HAP-1 (cell line): ENCODE data around the gene ADAMTSL4.
"Not testable (repeated sequence)": the region's sequence is repeated elsewhere in the genome, so short reads cannot be mapped to it uniquely, and the experiment has no call there.

Source experiments
- DNase-seq, 2 experiments: peaks; one replicate each; pipeline ENCODE4 v3.0.0-alpha.2; 2016 to 2020; ENCODE audit warnings: low spot score in 2 of 2
- H3K27me3 ChIP-seq: fragments of 250-450 bp; sonication (Bioruptor Pico); 2 replicates; pipeline ENCODE4 v1.5.1; 2020; ENCODE audit warnings: low read depth, mild to moderate bottlenecking, moderate library complexity
- H3K36me3 ChIP-seq: fragments of 250-450 bp; sonication (Bioruptor Pico); replicated peaks from 2 replicates; pipeline ENCODE4 v1.5.1; 2020; ENCODE audit warnings: mild to moderate bottlenecking
- H3K4me1 ChIP-seq: fragments of 250-450 bp; sonication (Bioruptor Pico); 2 replicates; pipeline ENCODE4 v1.5.1; 2020; ENCODE audit warnings: mild to moderate bottlenecking
- H3K4me3 ChIP-seq: fragments of 250-450 bp; sonication (Bioruptor Pico); 2 replicates; pipeline ENCODE4 v1.5.1; 2020; ENCODE audit warnings: mild to moderate bottlenecking, moderate library complexity
- H3K9me3 ChIP-seq: fragments of 250-450 bp; sonication (Bioruptor Pico); 2 replicates; pipeline ENCODE4 v1.5.1; 2020; ENCODE audit warnings: mild to moderate bottlenecking, moderate library complexity
- in situ Hi-C: fragments of 300-500 bp; cut with MboI; formaldehyde crosslinking; loops from 3 replicates; pipeline ENCODE4 v1.14.3; 2020; ENCODE audit warnings: low sequenced_read_pairs, inconsistent platforms, mixed read lengths

Gene ADAMTSL4

DNA sequence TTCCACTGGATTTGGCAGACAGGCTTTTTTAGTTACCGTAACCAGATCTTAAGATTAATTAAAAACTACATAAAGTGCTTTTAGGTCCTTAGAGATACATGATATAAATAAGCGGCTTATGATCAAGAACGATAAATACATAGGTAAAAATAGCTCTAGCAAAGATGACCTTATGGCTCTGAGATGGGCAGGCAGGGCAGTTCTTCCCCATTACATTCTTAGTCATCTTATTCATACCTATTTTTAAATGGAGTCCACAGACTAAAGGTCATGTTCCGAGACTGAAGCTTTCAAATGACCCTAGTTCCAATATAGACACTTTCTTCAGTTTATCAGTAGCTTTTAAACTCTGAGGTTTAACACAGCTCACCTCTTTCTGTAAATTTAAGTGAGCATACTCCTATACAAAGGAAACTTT lies 25.9 kb downstream of the ADAMTSL4 start:
- peaks cover 17% of the 10 kb centered on the region for H3K4me1 ChIP-seq
- in situ Hi-C loops: no loop called here
- no peaks in the 10 kb centered on the region for H3K9me3 ChIP-seq
- H3K36me3 ChIP-seq: peaks cover 70% of the 10 kb centered on the region
- no peak for DNase-seq
- H3K27me3 ChIP-seq: no peaks in the 10 kb centered on the region
- no peak overlapping the region for H3K4me3 ChIP-seq

DNA sequence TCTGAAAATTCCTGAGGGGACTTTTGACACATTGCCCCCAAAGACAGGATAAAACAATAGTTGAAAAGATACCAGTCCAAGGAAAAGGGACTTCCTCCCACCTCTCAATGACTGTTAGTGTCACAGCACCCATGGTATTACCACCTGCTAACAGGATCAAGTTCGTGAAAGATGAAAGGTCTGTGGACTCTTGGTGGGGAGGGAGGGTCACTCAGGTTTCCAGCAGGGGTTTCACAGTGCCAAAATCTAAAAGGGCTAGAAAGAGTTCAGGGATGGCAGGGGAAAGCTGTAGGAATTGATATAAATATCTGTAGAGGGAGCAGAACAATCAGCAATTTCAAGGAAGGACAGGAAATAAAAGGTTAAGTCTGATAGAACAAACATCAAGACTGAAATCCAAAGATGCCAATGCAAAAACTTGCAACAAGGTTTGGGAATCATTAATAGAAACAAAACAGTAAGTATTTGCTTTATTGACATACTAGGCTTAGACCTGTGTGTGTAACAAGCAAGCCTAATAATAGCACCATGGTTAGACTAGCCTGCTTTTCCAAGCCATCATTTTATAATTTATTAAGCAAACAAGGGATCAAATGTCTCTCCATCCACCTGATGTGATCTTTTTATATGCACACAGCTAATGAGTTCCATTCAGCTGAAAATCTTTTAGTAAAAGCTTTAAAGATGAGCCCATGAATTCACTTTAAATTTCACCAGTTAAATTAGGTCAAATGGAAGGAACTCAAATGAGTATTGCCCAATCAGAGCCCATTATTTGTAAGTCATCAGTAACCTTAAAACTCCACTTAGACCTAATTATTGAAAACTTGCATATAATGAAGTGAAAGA lies 26.5 kb downstream of the ADAMTSL4 start:
- Histone ChIP-seq H3K4me1 (peaks cover 22% of the 10 kb centered on the region), H3K36me3 (peaks cover 70% of the 10 kb centered on the region), H3K27me3 (no peaks in the 10 kb centered on the region), H3K4me3 (peak overlapping the region; percentile 90; the same call in 1 of the 2 replicates), H3K9me3 (no peaks in the 10 kb centered on the region)
- no peak for DNase-seq
- in situ Hi-C loops: no loop called here

DNA sequence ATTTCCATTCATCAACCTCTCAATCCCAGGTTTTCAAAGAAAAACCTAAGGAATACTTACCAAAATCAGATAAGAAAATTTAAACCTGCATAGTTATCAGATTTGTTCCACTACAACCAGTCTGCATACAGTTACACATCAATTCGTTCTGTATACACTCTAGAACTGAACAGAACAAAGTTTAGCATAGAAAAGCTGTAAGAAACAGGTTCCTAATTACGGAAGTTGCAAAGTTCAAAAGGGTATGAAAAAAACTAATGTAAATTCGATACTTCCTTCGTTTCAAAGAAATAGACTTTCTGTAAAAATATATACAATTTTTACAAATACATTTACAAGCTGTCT lies 27.1 kb downstream of the ADAMTSL4 start:
- H3K4me1 ChIP-seq: peaks cover 22% of the 10 kb centered on the region
- H3K4me3 ChIP-seq: peak overlapping the region; percentile 90
- in situ Hi-C loops: no loop called here
- no peaks in the 10 kb centered on the region for H3K9me3 ChIP-seq
- peaks cover 66% of the 10 kb centered on the region for H3K36me3 ChIP-seq
- DNase-seq: no peak
- no peaks in the 10 kb centered on the region for H3K27me3 ChIP-seq

DNA sequence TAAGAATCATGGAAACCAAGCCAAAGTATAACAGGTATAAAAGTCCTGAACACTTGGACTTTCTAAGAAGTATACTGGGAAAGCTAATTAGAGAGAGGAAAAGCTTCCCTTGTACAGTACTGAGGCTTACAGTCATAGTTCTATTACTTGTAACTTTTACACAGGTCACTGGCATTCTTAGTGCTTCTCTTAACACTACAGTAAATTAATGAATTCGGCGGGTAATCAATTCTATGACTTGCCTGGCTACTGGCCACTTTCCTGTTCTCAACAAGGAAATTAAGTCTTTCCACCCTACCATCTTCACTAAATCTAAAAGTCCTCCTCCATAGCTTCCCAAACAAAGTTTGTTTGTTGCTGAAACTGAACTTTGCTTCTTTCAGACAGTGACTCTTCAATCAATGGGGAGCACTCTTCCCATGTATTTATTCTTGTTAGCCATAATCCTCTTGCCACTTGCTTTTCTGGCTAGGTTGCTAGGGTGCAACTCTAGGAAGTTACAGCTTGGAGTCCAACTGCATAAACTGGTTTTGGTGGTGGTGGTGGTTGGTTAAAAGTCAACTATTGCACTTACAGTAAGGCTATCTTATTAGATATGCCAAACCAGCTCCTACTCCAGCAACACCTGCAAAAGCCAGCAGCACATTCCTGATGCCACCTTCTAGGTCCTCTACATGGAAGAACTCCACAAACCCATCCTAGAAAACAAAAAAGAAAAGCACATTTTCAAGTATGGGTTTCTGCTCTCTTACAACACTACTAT lies 27.8 kb downstream of the ADAMTSL4 start:
- Histone ChIP-seq H3K4me3 (peak overlapping the region; percentile 90), H3K36me3 (peaks cover 65% of the 10 kb centered on the region), H3K9me3 (no peaks in the 10 kb centered on the region), H3K4me1 (peaks cover 22% of the 10 kb centered on the region), H3K27me3 (no peaks in the 10 kb centered on the region)
- no peak for DNase-seq
- in situ Hi-C loops: no loop called here

DNA sequence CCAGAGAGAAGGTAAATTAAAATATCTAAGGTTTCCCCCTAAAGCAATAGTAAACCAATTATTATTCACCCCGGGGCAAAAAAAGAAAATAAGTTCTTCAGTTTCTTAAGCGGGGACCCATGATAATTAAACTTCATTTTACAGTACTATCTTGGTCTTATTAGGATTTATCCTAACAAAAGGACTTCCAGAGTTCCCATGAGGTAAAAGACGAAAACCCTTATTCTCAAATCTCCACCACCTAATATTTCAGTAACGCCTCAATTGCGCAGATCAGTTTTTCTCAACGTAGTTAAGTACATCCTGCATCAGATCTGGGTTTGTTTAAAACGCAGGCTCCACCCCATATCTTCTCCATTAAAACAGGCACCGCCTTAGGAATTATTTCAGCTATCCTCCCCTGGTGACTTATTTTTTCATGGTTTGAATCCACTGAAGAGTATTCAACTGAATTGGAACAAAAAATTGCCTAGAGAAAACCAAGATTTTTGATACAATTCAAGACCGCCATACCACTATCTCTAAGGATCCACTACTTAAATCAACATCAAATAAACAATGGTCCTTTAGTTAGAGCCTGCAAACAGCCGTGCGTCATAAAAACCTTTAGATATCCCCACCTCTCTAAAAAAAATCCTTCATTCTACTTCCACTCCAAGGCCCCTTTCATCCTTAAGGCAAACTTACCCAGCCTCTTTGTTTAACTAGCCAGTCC lies 28.5 kb downstream of the ADAMTSL4 start:
- no peaks in the 10 kb centered on the region for H3K9me3 ChIP-seq
- peak overlapping the region; percentile 90 for H3K4me3 ChIP-seq
- in situ Hi-C loops: no loop called here
- no peaks in the 10 kb centered on the region for H3K27me3 ChIP-seq
- H3K4me1 ChIP-seq: peaks cover 22% of the 10 kb centered on the region
- peaks cover 62% of the 10 kb centered on the region for H3K36me3 ChIP-seq
- peak in 1 of 2 experiments; percentile 30 for DNase-seq

DNA sequence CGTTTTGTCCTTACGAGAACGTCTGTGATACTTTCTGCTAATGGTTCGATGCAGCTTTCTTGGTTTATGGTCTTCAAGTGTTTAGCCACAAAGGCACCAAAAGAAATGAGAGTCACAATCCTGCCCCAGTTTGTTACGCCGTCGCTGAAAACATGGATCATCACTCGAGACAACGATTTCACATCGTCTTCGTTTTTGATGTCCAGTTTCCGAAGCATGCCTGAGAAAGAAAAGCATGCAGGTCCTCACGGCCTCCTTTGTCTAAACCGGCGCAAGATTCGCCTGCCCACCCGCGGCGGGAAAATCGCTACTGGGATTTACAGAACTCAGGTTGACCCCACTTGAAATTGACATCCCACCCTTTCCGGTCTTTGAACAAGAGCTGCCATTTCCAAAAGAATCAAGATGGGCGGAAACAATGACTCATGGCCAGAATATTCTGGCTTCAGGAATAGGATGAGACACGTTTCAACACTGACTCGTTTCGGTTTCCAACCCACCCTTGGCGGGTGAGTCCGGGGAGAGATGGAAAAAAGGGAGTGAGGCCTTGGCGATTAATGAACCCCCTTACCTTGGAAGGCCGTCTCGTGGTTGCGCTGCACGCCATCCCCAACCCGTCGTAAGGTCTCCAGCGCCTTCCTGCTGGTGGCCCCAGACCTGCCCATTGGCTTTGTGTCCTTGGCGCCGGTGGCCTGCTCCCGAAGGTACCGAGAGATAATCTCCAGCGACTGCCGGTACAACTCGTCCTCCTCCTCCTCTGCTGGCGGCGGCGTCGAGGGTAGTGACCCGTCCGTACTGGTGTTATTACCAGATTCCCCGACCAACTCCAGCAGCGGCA lies 29.3 kb downstream of the ADAMTSL4 start:
- Histone ChIP-seq H3K4me1 (peaks cover 22% of the 10 kb centered on the region), H3K4me3 (peak overlapping the region; percentile 90), H3K9me3 (no peaks in the 10 kb centered on the region), H3K27me3 (no peaks in the 10 kb centered on the region), H3K36me3 (peaks cover 54% of the 10 kb centered on the region)
- in situ Hi-C loops: no loop called here
- peak; percentile 60 to 62 for DNase-seq

DNA sequence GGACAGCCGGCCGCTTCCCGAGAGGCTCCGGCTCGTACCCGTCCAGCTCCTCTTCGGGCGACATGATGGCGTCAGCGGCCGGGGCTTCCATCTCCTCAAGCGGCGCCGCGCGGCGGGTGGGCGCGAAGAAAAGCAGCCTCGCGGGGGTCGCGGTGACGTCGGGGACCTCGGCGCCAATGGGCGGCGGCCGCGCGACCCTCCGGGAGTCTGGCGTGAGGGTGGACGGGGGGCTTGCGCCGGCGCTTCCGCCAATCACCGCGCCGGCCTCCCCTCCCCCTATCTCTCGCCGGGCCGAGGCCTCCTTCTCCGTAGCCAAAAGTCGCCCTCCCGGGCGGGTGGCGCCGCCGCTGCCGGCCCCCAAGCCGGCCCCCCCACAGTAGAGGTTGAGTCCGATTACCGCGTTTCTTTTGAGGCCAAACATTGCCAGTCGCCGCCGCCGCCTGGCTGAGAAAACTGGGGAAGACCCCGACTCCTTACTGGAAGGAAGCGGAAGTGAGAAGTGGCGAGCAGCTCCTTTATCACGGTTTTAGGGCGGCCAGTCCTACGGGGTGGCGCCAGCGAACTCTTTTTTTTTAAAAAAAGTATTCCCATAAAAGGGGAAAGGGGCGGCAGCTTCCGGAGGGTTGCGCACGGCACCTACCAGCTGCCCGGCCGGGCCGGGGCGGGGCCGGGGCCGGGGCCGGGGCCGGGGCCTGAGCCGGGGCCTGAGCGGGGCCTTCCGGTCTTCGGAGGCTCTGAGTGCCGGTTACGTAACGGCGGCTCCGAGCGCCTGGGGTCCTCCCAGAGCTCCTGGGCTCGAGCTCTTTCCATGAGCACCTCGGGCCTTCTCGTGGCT lies 30.1 kb downstream of the ADAMTSL4 start, which contains the start of gene MCL1:
MCL1 (minus strand) TSS at position 501 of the 835 bp plus-strand sequence; CDS start at position 421, 80 bp downstream.
- H3K27me3 ChIP-seq: no peaks in the 10 kb centered on the region
- peak within 1 kb of the TSS; percentile 90 for H3K4me3 ChIP-seq
- peaks cover 22% of the 10 kb centered on the region for H3K4me1 ChIP-seq
- no peaks in the 10 kb centered on the region for H3K9me3 ChIP-seq
- peak; percentile 92 to 95 for DNase-seq
- peaks cover 47% of the 10 kb centered on the region for H3K36me3 ChIP-seq
- in situ Hi-C loops: no loop called here

DNA sequence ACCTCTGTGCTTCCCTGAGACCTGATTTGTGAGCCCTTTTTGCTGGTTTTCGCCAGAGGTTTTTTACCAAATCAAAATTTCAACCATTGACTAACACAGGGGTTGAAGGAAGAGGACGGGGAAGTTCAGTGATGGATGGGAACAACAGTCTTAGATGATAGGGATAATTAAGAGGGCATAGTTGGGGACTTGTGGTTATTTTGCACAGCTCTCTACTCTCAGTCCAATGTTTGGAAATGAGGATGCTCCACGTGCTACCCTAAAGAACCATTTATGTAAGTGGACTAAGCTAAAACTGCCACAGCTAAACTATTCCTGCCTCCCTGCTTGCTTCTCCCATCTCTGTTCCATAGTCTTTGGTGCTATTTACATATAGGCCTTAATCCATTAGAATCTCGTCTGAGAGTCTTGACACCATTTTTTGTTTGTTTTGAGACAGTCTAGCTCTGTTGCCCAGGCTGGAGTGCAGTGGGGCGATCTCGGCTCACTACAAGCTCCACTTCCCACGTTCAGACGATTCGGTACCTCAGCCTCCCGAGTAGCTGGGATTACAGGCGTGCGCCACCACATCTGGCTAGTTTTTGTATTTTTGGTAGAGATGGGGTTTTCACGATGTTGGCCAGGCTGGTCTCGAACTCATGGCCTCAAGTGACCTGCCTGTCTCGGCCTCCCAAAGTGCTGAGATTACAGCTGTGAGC lies 30.9 kb downstream of the ADAMTSL4 start:
- Histone ChIP-seq H3K27me3 (no peaks in the 10 kb centered on the region), H3K4me3 (peak overlapping the region; percentile 90), H3K36me3 (peaks cover 40% of the 10 kb centered on the region), H3K4me1 (peaks cover 22% of the 10 kb centered on the region), H3K9me3 (no peaks in the 10 kb centered on the region)
- in situ Hi-C loops: no loop called here
- DNase-seq: no peak

DNA sequence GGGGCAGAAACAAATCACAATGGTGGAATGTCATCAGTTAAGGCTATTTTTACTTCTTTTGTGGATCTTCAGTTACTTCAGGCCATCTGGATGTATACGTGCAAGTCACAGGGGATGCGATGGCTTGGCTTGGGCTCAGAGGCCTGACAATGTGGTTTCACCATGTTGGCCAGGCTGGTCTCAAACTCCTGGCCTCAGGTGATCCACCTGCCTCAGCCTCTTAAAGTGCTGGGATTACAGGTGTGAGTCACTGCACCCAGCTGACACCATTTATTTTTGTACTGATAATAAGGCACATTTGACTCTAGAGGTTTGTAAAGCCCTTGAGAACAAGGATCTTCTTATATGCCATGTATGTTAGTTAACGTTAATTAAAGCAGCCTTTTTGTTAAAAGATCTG lies 31.8 kb downstream of the ADAMTSL4 start:
- H3K4me3 ChIP-seq, in situ Hi-C loops: not testable (repeated sequence)

DNA sequence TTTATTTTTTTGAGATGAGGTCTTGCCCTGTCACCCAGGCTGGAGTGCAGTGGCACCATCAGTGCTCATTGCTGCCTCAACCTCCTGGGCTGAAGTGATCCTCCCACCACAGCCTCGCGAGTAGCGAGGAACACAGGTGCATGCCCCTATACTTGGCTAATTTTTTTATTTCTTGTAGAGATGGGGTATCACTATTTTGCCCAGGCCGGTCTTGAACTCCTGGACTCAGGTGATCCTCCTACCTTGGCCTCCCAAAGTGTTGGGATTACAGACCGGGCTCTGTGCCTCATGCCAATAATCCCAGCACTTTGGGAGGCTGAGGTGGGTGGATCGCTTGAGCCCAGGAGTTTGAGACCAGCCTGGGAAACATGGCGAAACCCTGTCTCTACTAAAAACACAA lies 32.2 kb downstream of the ADAMTSL4 start:
- peaks cover 26% of the 10 kb centered on the region for H3K36me3 ChIP-seq
- peaks cover 12% of the 10 kb centered on the region for H3K4me1 ChIP-seq
- in situ Hi-C loops, H3K9me3 ChIP-seq, H3K27me3 ChIP-seq, DNase-seq, H3K4me3 ChIP-seq: not testable (repeated sequence)

More for the DNA sequence above, 31.8 kb downstream of the ADAMTSL4 start:
- not testable (repeated sequence) for H3K27me3 ChIP-seq, H3K9me3 ChIP-seq, DNase-seq
- peaks cover 31% of the 10 kb centered on the region for H3K36me3 ChIP-seq
- peaks cover 17% of the 10 kb centered on the region for H3K4me1 ChIP-seq

DNA sequence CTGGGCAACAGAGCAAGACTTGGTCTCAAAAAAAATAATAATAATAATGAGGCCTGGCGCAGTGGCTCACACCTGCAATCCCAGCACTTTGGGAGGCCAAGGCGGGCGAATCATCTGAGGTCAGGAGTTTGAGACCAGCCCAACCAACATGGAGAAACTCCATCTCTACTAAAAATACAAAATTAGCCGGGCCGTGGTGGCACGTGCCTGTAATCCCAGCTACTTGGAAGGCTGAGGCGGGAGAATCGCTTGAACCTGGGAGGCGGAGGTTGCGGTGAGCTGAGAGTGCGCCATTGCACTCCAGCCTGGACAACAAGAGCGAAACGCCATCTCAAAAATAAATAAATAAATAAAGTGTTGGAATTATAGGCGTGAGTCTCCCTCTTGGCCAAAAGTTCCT lies 32.8 kb downstream of the ADAMTSL4 start:
- in situ Hi-C loops, H3K4me1 ChIP-seq, DNase-seq, H3K9me3 ChIP-seq, H3K27me3 ChIP-seq, H3K4me3 ChIP-seq: not testable (repeated sequence)
- peaks cover 21% of the 10 kb centered on the region for H3K36me3 ChIP-seq

DNA sequence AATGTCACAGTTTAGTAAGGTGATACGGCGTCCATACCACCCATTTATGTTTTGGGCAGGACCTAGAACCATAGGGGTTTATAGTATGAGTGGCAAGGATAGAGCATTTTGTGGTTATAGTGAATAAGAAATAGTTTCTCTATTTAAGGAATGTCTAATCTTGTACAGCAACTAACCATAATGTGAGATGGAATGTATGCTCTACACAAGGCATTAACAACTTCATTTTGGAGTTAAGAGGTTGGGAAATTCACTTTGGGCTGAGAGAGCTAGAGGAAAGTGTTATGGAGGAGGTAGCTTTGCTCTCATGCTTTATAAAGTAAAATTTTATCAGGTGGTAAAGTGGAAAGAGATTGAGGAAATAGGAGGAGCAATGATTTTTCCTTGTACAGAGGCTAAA lies 33.2 kb downstream of the ADAMTSL4 start:
- DNase-seq: no peak
- Histone ChIP-seq H3K27me3 (no peaks in the 10 kb centered on the region), H3K36me3 (peaks cover 17% of the 10 kb centered on the region), H3K4me3 (no peak overlapping the region), H3K9me3 (no peaks in the 10 kb centered on the region), H3K4me1 (peaks cover 8% of the 10 kb centered on the region)
- in situ Hi-C loops: no loop called here
